HG03103 (cell line): ENCODE results near the gene USP33.
"Not testable (repeated sequence)": the region's sequence is repeated elsewhere in the genome, so short reads cannot be mapped to it uniquely, and the experiment has no call there.

Experiments
- ATAC-seq: cut with Tn5 transposase; IDR thresholded peaks from one replicate; pipeline ENCODE4 v1.9.1; 2021; ENCODE audit warnings: low read depth; ENCODE audit not compliant: unreplicated experiment

Gene USP33

GRCh38 chr1:77673716-77674355, 85.8 kb downstream of the USP33 start:
- ATAC-seq: no peak

- no peak for ATAC-seq
These were observed 86.6 kb downstream of the USP33 start for GRCh38 chr1:77673030-77673429.

- ATAC-seq: no peak
These were observed 87.3 kb downstream of the USP33 start for GRCh38 chr1:77672374-77672773.

- no peak for ATAC-seq
These were observed 87.8 kb downstream of the USP33 start for GRCh38 chr1:77671836-77672235.

- no peak for ATAC-seq
These were observed 89.3 kb downstream of the USP33 start for GRCh38 chr1:77670330-77670729.

GRCh38 chr1:77668924-77669449, 90.7 kb downstream of the USP33 start:
- ATAC-seq: no peak

- ATAC-seq: no peak
These were observed 94.6 kb downstream of the USP33 start for GRCh38 chr1:77664939-77665516.

GRCh38 chr1:77661696-77662095, 98.0 kb downstream of the USP33 start:
- no peak for ATAC-seq

- ATAC-seq: no peak
These were observed 99.6 kb downstream of the USP33 start for GRCh38 chr1:77659879-77660593.

- no peak for ATAC-seq
These were observed 101.4 kb downstream of the USP33 start for GRCh38 chr1:77658271-77658670.

GRCh38 chr1:77655431-77655974, 104.1 kb downstream of the USP33 start:
- ATAC-seq: no peak

- no peak for ATAC-seq
These were observed 106.6 kb downstream of the USP33 start for GRCh38 chr1:77652970-77653516.

GRCh38 chr1:77652268-77652667, 107.4 kb downstream of the USP33 start:
- ATAC-seq: no peak

- no peak for ATAC-seq
These were observed 110.5 kb downstream of the USP33 start for GRCh38 chr1:77649127-77649526.

GRCh38 chr1:77646224-77646623, 113.4 kb downstream of the USP33 start:
- ATAC-seq: not testable (repeated sequence)
